ENCODE results near the gene MTHFD1L.

The MTHFD1L gene

DNA sequence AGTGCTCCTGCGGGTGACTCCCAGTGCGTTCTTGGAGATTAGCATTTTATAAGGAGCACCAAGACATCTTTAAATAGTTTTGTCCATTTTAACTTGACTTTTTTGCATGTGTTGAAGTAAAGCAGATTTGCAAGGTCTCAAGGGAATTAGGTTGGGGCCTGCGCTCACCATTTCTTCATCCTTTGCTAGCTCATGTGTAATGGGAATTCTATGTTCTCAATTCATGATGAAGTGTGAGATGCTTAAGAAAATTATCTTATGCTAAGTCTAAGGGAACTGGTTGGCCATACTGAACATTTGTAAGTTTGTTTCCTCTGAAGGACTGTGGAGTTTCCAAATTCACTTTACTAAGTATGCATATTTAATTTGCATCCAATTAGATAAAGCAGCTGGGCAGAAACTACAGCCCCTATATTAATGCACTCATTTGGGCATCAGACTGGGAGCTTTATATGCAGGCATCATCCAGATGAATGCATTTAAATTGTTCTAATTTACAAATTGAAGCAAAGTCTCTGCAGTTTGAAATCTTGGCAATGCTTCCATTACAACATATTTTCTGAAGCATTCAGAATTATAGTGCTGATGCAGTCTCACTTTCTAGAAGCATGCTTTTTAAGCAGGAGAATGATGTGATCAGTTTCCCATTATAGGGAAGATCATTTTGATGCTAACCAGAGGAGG lies 266.0 kb downstream of the MTHFD1L start:
- DNase-seq = no peak

GRCh38 chr6:151136141-151136755 lies 270.7 kb downstream of the MTHFD1L start:
- no peak for DNase-seq

GRCh38 chr6:151137542-151137941 lies 272.0 kb downstream of the MTHFD1L start:
- no peak for DNase-seq

DNA sequence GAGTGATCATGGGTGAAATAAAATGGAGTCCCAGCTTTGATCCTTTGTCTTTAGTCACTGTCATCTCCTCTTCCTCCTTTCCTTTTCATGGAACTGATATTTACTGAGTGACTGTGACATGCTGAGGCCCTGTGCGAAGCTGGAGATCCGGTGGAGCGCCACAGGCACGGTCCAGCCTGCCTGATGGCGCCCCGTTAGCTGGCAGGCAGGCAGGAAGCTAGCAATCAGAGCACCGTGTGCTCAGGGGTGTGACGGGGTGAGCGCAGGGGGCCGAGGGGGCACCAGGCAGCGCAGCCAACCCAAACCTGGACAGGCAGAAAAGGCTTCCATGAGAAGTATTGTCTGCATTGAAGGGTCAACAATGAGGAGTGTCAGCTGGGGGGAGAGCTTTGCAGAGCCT lies 274.0 kb downstream of the MTHFD1L start:
- no peak for DNase-seq

GRCh38 chr6:151140767-151141166 lies 275.3 kb downstream of the MTHFD1L start:
- DNase-seq = no peak

DNA sequence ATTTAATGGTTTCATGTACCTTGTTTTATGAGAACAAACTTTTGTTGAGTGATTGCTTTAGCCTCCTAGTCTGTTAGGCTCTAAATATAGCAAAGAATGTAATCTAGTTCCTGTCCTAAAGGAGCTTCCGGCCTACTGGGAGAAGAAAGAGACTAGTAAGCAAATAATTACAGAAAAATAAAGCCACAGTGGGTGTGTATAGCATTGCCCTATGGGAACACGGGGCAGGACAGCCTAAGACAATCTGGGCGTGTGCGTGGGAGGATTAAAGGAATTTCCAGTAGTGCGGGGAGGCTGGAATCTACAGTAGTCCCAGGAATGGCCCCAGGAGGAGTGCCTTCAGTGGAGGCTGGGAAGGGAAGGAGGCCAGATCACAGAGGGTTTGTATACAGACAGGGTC lies 276.2 kb downstream of the MTHFD1L start:
- no peak for DNase-seq

DNA sequence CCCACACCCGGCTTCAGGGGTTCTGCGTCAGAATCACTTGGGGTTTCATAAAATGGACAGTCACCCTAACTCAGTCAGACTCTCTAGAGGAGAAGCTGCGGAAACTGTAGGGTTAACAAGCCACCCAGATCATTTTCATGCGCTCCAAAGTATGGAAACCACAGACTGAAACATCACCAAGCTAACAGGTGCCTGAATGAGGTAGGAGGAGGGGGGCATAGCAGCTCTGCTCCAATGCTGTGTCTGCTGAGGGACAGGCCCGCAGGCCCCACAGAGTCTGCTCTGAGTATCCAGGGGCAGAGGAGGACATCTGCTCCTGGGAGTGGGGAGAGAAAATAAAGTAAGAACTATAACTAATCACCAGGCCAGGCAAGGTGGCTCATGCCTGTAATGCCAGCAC lies 277.2 kb downstream of the MTHFD1L start:
- no peak for DNase-seq

- DNase-seq = no peak
Measured at GRCh38 chr6:151143337-151143736, 277.8 kb downstream of the MTHFD1L start.

DNA sequence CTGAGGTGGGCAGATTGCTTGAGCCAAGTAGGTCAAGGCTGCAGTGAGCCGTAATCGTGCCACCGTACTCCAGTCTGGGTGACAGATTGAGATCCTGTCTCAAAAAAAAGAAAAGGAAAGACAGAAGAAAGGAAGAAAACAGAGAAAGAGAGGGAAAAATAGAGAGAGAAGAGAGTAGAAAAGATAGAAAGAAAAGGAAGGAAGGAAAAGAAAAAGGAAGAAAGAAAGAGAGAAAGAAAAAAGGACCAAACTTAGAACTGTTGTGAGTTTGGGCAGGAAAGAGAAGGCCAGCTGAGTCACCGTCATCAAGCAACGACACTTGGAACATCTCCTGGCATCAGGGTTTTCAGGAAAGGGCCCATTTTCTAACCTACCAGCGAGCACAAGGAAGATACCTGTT lies 278.3 kb downstream of the MTHFD1L start:
- DNase-seq = no peak

GRCh38 chr6:151147118-151147832 lies 281.8 kb downstream of the MTHFD1L start:
- no peak for DNase-seq

- DNase-seq = no peak
Measured at GRCh38 chr6:151148111-151148510, 282.6 kb downstream of the MTHFD1L start.

GRCh38 chr6:151149793-151150192 lies 284.3 kb downstream of the MTHFD1L start:
- no peak for DNase-seq

All from NCI-H748 treated with DMSO at 0.1 percent for 48 hours (cell line).